Effector CD4-positive, alpha-beta T cell (primary cell): Measurements from ENCODE around the gene CHRD.
A peak's percentile ranks its signal among the peaks of the same experiment; 100 is the strongest.

Experiments
- DNase-seq: peaks from one replicate; pipeline ENCODE4 v3.0.0-alpha.2; 2020

Gene CHRD

DNA sequence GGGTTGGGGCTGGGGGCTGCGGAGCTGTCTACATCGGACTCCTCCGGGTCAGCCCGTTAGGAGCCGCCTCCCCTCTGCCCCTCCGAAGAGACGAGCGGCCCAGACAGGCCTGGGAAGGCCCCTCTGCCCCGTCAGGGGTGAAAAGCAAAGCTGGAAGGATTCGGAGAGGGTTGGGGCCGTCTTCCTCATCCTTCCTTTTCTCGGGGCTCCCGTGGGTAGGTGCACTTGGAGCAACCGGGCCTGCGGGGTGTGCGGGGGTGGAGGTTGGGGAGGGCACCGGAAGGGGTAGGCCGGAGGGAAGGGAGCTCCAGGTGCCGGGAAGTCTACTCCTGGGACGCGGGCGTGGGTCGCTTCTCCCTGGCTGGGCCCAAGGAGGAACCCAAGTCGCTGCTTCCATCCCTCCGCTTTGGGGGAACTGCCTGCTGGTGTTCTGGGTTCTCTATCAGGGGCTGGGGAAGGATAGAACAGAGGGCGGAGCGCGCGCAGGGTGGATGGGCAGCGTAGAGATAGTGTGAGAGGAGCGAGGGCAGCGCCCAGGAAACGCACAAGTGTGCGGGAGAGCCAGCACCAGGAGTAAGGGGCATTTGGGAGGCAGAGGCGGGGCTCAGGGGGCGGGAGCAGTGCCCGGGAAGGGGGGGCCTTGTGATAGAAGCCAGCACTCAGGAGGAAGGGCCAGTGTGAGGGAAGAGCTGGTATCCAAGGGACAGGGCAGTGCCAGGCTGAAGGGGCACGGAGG is 17.8 kb upstream of the CHRD start:
- DNase-seq = peak; percentile 9

DNA sequence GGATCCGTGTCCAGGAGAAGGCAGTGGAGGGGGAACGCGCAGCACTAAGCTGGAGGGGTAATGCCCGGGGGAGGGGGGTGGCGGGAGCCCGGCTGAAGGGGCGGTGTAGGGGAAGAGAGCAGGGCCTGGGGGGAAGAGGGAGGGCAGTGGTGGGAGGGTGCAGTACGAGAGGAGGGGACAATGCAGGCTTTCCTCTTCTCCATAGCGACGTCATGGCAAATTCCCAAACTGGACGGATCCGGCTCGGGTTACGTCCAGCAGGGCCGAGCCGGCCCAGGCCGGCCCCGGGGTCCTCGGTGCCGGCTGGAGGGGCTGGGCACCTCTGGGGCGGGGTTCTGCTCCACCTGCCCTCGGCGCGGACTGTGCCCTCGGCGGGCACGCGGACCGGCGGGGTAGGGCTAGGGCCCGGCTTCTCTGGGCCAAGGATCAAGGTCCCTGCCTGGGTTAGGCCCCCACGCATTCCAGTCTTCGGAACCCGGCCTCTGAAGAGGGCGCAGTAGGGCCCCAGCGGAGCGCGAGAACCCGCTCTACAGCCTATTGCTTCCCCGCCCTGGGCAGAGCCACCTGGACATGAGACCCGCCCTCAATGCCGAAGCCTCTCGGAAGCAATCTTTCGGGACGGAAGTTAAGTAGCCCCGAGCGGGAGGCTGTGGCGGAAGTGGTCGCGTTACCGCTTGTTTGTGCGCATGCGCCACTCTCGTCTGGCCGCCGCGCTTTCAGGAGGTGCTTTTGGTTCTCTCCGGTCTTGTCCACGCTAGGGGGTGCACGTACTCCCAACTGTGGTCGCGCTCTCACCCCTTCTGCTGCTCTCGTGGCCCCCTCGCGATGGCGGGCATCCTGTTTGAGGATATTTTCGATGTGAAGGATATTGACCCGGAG is 16.9 kb upstream of the CHRD start:
- peak; percentile 87 for DNase-seq

GRCh38 chr3:184366619-184367289 is 13.1 kb upstream of the CHRD start:
- no peak for DNase-seq

- no peak for DNase-seq
These were observed 11.7 kb upstream of the CHRD start for GRCh38 chr3:184368116-184368515.

- DNase-seq = no peak
These were observed 11.2 kb upstream of the CHRD start for GRCh38 chr3:184368586-184369183.

DNA sequence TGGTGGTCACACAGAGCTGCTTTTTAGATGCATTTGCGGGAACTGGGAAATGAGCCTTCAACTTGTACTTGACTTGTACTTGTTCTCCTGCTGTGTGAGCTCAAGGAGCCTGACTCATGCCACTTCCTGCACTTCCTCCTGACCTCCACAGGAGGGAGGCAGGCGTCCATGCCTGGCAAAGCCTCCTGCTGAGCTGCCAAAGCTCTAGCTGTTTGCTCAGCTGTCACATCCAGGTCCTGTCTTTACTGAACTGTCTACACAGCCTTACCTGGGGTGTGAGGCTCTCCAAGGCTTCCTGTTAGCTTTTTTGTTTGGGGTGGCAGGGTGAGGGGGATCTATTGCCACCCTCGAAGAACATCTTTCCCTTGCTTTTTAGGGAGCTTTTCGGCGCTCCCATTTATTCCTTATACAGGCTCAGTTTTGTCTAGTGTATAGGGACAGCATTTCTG is 8.3 kb upstream of the CHRD start:
- peak; percentile 43 for DNase-seq

DNA sequence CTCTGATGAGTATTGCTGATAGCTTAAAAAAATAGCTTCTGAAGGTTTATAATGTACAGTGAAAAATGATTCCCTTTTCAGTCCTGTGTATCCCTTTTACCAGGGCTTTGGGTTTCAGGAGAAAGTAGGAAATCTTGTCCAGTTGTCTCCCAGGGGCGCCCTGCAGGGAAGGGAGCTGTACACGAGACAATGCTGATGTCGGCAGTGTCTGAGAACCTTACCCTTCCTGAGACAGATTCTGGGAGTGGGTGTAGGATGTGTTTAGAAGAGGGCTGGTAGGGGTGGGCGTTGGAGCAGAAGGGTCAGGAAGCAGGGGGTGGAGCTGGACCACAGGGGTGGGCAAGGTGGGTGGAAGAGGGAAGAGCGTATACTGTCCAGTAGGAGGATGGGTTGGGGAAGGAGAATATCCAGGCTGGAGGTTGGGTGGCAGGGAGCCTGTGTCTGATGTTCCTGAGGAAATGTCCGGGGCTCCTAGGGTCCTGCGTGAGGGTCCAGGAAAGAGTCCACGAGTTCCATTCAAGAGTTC is 7.5 kb upstream of the CHRD start:
- no peak for DNase-seq

GRCh38 chr3:184372911-184373310 is 6.9 kb upstream of the CHRD start:
- DNase-seq = no peak

- DNase-seq = no peak
These were observed 6.4 kb upstream of the CHRD start for GRCh38 chr3:184373422-184373821.

GRCh38 chr3:184375747-184376461 is 4.0 kb upstream of the CHRD start:
- DNase-seq = no peak

DNA sequence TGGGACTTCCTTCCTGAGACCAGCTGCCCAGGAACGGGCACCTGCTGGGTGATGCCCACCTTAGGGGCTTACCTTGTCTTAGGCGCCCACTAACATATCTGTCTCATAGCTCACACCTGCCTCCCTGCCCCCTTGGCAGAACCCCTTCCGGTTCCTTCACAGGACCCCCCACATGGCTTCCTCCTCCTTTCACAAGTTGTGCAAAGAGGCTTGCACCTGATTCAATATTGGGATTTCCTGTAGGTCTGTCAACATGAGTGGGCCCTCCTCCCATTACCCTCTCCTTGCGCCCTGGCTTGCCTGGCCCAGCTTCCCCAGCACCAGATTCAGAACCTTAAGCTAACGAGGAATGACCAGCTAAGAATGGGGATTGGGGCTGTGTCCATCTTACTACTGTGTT is 2.5 kb upstream of the CHRD start:
- DNase-seq = no peak

DNA sequence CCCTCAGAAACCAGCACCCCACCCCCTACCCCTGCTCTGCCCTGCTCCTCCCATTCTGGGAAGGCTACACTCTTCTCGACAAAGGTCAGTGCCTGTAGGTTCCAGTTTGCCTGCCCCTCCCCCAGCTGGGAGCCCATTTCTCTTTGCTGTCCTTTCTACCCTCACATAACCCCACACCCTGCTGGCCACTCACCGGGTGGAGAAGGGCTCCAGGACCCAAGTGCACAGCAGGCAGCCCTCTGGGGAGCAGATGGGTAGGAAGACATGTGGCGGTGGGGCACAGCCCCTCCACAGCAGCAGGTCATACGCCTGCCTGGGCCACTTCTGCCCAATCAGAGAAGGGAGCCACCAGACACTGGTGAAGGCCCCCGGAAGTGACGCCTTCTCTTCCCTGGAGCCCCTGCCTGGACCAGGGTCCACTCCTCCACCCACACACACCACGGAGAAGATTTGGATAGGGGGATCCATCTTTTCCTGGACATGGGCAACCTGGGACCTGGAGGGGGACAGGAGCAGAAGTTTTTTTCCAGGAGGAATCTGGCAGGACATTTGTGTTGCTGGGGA is 1.9 kb upstream of the CHRD start, which contains the start of gene THPO:
Gene THPO, minus strand, starts transcription at position 326 of the 564 bp plus-strand sequence. CDS start 1,948 bp downstream, outside the sequence.
- DNase-seq = no peak

DNA sequence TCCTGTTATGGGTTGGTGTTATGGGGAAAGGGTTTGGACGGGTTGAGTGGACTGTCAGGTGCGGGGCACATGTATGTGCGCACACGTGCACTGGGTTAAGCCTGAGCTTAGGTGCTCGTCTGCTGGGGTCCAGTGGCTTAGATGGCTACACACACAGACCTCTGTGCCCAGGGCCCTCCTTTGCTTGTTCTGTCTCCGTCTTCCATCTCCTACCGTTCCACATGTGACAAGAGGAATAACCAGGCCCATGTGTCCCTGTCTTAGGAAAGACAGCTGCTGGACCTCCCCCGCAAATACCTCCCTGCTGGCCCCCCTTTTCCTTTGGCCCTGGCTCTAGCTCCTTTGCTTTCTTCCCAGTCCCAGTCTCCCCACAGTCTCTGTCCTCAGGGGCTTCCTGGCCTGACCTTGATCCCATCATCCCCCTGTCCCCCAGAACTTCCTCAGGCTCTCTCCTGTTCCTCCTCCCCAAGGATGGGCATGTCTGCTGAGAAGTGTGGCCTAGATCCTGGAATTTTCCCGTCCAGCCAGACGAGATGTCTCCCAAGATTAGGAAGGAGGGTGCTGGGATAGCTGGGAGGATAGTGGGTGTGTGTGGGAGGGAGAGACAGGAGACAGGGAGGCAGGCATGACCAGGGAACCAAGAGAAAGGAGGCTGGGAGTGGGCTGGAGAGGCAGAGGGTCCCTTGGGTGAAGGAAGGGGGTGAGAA is 1.1 kb upstream of the CHRD start:
- DNase-seq = no peak

GRCh38 chr3:184380185-184380626 is 352 bp downstream of the CHRD start:
- DNase-seq = no peak

- no peak for DNase-seq
These were observed 890 bp downstream of the CHRD start for GRCh38 chr3:184380627-184381260.

- DNase-seq = no peak
These were observed 1.7 kb downstream of the CHRD start for GRCh38 chr3:184381261-184382224.

- DNase-seq = no peak
These were observed 2.6 kb downstream of the CHRD start for GRCh38 chr3:184382326-184383032.

DNA sequence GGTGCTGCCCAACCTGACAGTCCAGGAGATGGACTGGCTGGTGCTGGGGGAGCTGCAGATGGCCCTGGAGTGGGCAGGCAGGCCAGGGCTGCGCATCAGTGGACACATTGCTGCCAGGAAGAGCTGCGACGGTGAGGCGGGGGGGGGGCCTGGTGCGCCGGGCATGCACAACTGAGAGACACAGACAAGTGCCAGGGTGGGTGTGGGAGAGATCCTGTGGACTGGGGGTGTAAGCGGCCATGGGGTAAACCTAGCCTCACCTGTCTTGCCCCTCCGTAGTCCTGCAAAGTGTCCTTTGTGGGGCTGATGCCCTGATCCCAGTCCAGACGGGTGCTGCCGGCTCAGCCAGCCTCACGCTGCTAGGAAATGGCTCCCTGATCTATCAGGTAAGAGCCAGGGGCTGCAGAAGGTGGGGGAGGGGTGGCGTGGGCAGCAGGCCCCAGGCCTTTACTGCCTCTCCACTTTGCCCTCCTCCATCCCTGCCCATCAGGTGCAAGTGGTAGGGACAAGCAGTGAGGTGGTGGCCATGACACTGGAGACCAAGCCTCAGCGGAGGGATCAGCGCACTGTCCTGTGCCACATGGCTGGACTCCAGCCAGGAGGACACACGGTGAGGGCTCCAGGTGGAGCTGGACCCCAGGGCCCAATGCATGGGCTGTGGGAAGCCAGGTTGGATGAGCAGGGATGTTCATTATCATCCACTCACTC is 3.3 kb downstream of the CHRD start:
- no peak for DNase-seq
